Activated CD4-positive, CD25-positive, alpha-beta regulatory T cell (primary cell): ENCODE data around the gene CTXN1.
"Not testable (repeated sequence)": the region's sequence is repeated elsewhere in the genome, so short reads cannot be mapped to it uniquely, and the experiment has no call there.

Experiments used
- DNase-seq, 4 experiments: peaks; one replicate each; lab custom pipeline; 2025; lab: John Stamatoyannopoulos, UW

CTXN1 gene

GRCh38 chr19:7926021-7926726 is at the start of gene CTXN1:
Gene CTXN1 (minus strand): TSS chr19:7926135. CDS start chr19:7925538, 597 bp downstream.
- DNase-seq: peak; percentile 57 to 69 (median 62)

GRCh38 chr19:7975037-7975436 is 49.1 kb upstream of the CTXN1 start:
- DNase-seq: no peak

- DNase-seq: no peak
These were observed 47.9 kb upstream of the CTXN1 start for GRCh38 chr19:7973883-7974282.

GRCh38 chr19:7971553-7972520 is 45.9 kb upstream of the CTXN1 start:
- DNase-seq: no peak

GRCh38 chr19:7970716-7971448 is 44.9 kb upstream of the CTXN1 start:
- peak in 1 of 4 experiments; percentile 10 for DNase-seq

- no peak for DNase-seq
These were observed 43.6 kb upstream of the CTXN1 start for GRCh38 chr19:7969555-7969939.

GRCh38 chr19:7968796-7969554 is 43.0 kb upstream of the CTXN1 start:
- DNase-seq: no peak

- DNase-seq: no peak
These were observed 42.3 kb upstream of the CTXN1 start for GRCh38 chr19:7968008-7968795.

- no peak for DNase-seq
These were observed 40.2 kb upstream of the CTXN1 start for GRCh38 chr19:7965921-7966665.

- no peak for DNase-seq
These were observed 39.4 kb upstream of the CTXN1 start for GRCh38 chr19:7965259-7965841.

- DNase-seq: no peak
These were observed 37.6 kb upstream of the CTXN1 start for GRCh38 chr19:7963566-7963965.

GRCh38 chr19:7962644-7963268 is 36.8 kb upstream of the CTXN1 start:
- no peak for DNase-seq

GRCh38 chr19:7961920-7962626 is 36.1 kb upstream of the CTXN1 start:
- DNase-seq: no peak

GRCh38 chr19:7961082-7961481 is 35.1 kb upstream of the CTXN1 start:
- DNase-seq: not testable (repeated sequence)

GRCh38 chr19:7959211-7959610 is 33.3 kb upstream of the CTXN1 start:
- DNase-seq: no peak

GRCh38 chr19:7955696-7956095 is 29.8 kb upstream of the CTXN1 start:
- no peak for DNase-seq

- no peak for DNase-seq
These were observed 27.6 kb upstream of the CTXN1 start for GRCh38 chr19:7953576-7953975.

GRCh38 chr19:7953060-7953459 is 27.1 kb upstream of the CTXN1 start:
- no peak for DNase-seq

- DNase-seq: no peak
These were observed 22.0 kb upstream of the CTXN1 start for GRCh38 chr19:7947939-7948338.
